GM21529 (cell line): Measurements from ENCODE around the gene GZMH.
"Not testable (repeated sequence)": the region's sequence is repeated elsewhere in the genome, so short reads cannot be mapped to it uniquely, and the experiment has no call there.

ENCODE experiments used
- ATAC-seq: cut with Tn5 transposase; IDR thresholded peaks from one replicate; pipeline ENCODE4 v1.9.1; 2021; ENCODE audit not compliant: unreplicated experiment

Gene GZMH

GRCh38 chr14:24595073-24595808 is 14.2 kb downstream of the GZMH start:
- ATAC-seq = no peak

DNA sequence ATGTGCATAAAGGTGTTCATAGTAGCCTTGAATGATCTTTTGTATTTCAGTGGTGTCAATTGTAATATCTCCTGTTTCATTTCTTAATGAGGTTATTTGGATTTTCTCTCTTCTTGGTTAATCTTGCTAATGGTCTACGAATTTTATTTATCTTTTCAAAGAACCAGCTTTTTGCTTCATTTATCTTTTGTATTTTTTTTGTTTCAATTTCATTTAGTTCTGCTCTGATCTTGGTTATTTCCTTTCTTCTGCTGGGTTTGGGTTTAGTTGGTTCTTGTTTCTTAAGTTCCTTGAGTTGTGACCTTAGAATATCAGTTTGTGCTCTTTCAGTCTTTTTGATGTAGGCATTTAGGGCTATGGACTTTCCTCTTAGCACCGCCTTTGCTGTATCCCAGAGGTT is 18.5 kb downstream of the GZMH start:
- ATAC-seq = not testable (repeated sequence)

DNA sequence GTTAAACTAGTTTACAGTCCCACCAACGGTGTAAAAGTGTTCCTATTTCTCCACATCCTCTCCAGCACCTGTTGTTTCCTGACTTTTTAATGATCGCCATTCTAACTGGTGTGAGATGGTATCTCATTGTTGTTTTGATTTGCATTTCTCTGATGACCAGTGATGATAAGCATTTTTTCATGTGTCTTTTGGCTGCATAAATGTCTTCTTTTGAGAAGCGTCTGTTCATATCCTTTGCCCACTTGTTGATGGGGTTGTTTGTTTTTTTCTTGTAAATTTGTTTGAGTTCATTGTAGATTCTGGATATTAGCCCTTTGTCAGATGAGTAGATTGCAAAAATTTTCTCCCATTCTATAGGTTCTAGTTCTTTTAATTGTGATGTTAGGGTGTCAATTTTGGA is 25.1 kb downstream of the GZMH start:
- not testable (repeated sequence) for ATAC-seq

DNA sequence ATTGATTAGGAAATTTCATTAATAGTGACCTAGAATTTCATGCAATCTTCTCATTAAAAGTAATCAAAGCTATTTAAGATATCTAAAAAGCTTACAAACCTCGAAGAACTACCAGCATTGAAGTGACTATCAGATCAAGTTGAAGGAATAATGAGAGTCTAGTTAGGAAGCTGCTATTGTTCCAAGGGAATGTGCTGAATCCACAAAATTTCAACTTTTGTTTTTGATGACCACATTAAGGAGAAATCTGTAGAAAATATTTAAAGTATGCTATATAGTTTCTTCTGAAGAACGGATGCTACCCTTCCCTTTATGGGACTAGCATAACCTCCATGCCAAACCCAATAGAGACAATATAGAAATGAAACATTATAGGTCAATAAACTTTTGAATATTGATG is 30.9 kb downstream of the GZMH start:
- no peak for ATAC-seq

GRCh38 chr14:24576771-24577170 is 32.7 kb downstream of the GZMH start:
- no peak for ATAC-seq

DNA sequence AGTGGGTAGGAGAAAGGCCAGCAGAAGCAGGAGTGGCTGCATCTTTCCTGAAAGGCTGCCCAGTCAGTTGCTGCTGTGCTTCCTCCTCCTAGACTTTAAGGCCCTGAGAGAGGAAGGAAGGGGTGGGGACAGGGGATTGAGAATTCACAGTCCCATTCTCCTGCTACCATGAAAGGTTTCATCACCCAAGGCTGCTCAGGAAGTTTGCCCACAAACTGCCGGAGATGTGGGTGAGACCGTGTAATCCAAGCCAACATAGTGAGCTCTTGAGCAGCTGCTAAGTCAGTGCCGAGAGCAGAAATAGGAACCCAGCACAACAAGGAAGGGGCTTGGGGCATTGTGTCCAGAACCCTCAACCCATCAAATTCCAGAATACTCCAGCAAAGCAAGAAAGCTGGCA is 33.3 kb downstream of the GZMH start, which contains the start of gene CTSG:
Gene CTSG, minus strand, starts transcription at position 69 of the 400 bp plus-strand sequence. Its CDS starts 27 bp downstream, at position 42.
- no peak for ATAC-seq

- ATAC-seq = no peak
Measured at GRCh38 chr14:24574206-24574774, 35.2 kb downstream of the GZMH start.

DNA sequence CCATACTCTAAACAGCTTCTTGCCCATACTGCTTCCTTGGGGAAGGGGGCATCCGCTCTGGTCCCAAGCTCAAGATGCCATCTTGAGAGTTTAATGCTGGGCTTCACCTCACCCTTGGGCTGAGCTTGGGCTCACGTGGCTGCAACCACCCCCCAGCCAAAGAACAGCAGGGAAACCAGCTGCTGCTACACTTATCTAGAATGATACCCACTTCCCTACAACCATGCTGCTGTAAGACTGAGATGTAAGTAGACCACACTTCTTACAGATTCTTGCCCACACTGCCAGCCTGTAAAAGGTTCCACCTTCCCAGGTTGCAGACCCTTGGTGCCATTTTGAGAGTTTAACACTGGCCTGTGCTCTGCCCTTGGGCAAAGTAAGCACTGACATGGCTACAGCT is 43.2 kb downstream of the GZMH start:
- ATAC-seq = no peak

GRCh38 chr14:24565766-24566165 is 43.7 kb downstream of the GZMH start:
- no peak for ATAC-seq

- ATAC-seq = no peak
Measured at GRCh38 chr14:24563505-24563904, 46.0 kb downstream of the GZMH start.

DNA sequence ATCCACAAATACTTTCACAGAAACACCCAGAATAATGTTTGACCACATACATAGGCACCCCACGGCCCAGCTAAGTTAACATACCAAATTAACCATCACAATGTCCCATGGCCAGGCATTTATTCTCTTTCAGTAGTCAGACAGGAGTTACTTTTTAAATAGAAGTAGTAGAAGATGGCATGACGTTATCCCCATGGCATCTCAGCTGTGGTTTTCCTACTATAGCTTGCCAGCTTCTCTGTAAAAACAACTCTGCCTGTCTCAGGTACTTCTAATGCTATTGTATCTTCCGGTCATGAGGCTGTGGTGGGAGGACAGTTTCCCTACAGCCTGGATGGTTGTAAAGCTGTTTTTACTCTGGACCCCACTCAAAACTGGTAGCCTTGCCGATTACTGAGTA is 52.7 kb downstream of the GZMH start:
- no peak for ATAC-seq
